ENCODE data around the gene RAB2B. TPM values are rescaled to one million over a fixed set of nuclear protein-coding genes. Genes with fewer than 3 reads are reported as not detected.

The RAB2B gene
- total RNA-seq: 10 to 100 TPM; 35.3 to 42.6 TPM
- total RNA-seq: 27.0 to 37.5 reads per million in 2 donors

DNA sequence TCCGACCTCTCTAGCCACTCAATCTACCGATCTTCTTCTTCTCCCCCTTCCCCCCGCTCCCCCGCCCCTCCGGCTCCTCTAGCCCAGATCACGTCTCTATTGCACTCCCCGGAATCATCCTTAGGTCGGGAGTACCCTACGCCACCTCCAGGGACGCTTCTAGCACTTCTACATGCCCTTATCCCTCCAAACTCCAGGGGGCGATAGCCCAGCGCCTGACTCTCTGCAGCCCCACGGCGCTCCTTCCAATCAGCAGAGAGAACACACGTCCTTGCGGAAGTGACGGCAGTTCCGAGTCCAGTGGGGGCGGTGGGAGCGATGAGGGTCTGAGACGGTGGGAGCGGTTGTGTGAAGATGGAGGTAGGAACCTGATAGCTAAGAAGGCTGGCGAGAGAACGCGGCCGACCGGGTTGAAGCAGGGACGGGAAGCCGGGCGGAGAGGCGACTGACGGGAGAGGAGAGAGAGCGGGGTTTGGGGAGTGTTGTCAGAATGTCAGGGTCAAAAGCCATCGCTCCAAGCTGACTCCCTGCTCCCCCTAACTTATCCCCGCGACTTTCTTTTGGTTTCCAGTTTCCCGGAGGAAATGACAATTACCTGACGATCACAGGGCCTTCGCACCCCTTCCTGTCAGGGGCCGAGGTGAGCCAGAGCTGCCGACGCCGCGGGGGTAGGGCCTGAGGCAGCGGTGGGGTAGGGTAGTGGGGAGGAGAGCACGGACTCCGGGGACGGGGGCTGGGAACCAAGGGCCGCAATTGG, at the start of gene RAB2B, which contains the start of gene TOX4:
Gene RAB2B (minus strand): TSS at position 35 of the 757 bp plus-strand sequence. CDS start 87 bp downstream, outside the sequence.
Gene TOX4 (plus strand): TSS at position 271 of the 757 bp plus-strand sequence. CDS start 84 bp downstream, at position 355.
- Mint-ChIP-seq H3K4me3 (peak within 1 kb of the TSS; percentile 100), H3K36me3 (ENCODE audit: low read depth) (peaks cover 7% of the 10 kb centered on the region), H3K27me3 (no peaks in the 10 kb centered on the region), H3K27ac (peak within 1 kb of the TSS; percentile 98), H3K4me1 (peaks cover 32% of the 10 kb centered on the region)
- DNase-seq (peak; percentile 81 to 93 (median 93)), ATAC-seq (peak; percentile 97)
- no peaks in the 10 kb centered on the region for H3K9me3 ChIP-seq (ENCODE audit: control insufficient read depth, low read length, poor library complexity, severe bottlenecking)

DNA sequence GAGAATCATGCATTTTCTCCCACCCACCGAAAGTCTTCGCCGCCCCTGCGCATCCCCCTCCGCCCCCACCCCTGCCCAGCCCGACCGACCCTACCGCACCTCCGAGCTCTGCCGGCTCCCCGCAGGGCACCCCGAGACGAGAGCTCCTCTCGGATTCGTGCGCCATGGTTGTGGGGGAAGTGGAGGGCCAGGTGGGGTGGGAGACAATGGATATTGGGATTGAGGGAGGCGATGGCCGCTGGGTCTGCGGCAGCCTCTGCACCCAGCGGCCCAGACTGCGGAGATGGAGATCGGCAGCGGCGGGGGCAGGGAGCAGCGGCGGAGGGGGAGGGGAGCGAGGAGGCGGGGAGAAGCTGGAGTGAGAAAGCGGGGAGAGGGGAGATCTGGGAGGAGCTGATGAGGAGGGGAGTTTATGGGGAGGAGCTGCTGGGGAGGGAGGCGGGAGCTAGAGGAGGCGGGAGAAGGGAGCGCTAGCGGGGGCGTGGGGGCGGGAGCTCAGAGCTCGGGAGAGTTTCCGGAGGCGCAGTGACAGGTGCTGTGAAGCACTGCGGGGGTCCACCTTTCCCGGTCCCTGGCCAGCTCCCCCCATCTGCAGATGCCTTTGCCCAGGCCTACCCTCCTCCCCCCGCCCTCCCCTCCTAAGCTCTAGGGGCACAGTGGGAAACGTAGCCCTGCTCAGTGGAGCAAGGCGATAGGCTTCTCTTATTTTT, 49.4 kb upstream of the RAB2B start, which contains the start of gene SALL2:
Gene SALL2 (minus strand): TSS at position 385 of the 710 bp plus-strand sequence. CDS start 219 bp downstream, at position 166.
- H3K27ac Mint-ChIP-seq: peak within 1 kb of the TSS; percentile 68
- H3K9me3 ChIP-seq (ENCODE audit: control insufficient read depth, low read length, poor library complexity, severe bottlenecking): no peaks in the 10 kb centered on the region
- ATAC-seq (peak; percentile 79), DNase-seq (peak in 2 of 3 donors; percentile 50 to 61)
- H3K36me3 Mint-ChIP-seq (ENCODE audit: low read depth): no peaks in the 10 kb centered on the region
- H3K4me1 Mint-ChIP-seq: peaks cover 17% of the 10 kb centered on the region
- H3K27me3 Mint-ChIP-seq: no peaks in the 10 kb centered on the region
- H3K4me3 Mint-ChIP-seq: peak within 1 kb of the TSS; percentile 92

DNA sequence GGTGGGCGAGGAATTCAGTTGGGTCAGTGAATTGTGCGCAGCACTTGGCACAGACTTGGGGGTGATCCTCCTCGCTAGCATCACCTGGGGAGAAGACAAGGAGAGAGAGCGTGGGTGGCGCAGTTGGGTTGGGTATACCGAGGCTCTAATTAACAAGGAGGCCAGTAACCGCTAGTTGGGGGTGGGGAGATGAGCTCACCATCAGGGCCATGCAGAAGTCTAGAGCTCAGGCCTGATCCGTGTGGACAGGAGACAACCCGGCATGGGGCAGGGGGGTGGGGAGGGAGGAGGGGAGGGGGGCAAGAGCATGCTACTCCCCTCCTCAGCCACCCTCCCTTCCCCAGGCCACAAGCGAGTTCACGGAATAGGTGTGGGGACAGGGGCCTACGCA, 48.8 kb upstream of the RAB2B start:
- Mint-ChIP-seq H3K4me1 (peaks cover 17% of the 10 kb centered on the region), H3K36me3 (ENCODE audit: low read depth) (no peaks in the 10 kb centered on the region), H3K4me3 (peak overlapping the region; percentile 92), H3K27ac (no peak overlapping the region), H3K27me3 (no peaks in the 10 kb centered on the region)
- DNase-seq (no peak), ATAC-seq (peak; percentile 12)
- H3K9me3 ChIP-seq (ENCODE audit: control insufficient read depth, low read length, poor library complexity, severe bottlenecking): no peaks in the 10 kb centered on the region

DNA sequence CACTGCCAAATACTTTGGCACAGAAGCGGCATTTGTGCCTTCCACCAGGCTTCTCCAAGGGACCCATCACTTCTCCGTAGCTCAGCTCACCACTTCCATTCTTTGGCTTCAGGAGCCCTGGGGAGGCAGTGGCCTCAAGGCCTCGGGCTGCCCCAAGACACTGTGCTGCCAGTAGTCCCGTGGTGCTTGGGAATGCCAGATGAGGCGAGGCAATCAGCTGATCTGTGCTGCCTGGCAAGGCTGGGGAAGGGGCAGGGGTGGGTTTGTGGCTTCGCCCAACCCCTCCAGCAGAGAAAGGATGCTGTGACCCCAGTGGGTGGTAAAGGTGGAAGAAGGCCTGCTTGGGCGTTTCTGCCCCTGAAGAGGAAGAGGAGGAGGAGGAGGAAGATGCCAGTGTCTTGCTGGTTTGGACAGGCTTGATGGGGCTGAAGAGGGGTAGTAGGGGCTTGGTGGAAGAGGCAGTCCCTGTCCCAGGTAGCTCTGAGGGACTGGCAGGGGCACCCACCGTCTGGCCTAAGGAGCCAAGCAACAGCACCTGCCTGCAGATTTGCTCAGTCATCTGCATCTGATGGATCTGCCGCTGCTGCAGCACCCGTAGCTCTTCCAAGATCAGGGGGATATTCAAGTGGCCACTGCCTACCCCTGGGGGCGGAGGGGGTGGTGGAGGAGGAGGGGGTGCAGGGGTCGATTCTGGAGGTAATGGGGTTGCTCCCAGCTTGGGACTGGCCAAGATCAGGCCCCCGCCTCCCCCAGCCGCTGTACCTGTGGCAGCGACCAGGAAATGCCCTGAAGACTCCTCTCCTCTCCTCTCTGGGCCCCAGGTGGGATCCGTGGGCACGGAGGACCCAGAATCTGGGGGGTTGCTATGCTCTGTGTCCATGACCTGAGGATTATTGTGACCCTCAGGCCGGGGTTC, 48.1 kb upstream of the RAB2B start:
- Mint-ChIP-seq H3K27me3 (no peaks in the 10 kb centered on the region), H3K36me3 (ENCODE audit: low read depth) (no peaks in the 10 kb centered on the region), H3K27ac (no peak overlapping the region), H3K4me3 (peak overlapping the region; percentile 92), H3K4me1 (peaks cover 15% of the 10 kb centered on the region)
- DNase-seq (no peak), ATAC-seq (no peak)
- no peaks in the 10 kb centered on the region for H3K9me3 ChIP-seq (ENCODE audit: control insufficient read depth, low read length, poor library complexity, severe bottlenecking)

DNA sequence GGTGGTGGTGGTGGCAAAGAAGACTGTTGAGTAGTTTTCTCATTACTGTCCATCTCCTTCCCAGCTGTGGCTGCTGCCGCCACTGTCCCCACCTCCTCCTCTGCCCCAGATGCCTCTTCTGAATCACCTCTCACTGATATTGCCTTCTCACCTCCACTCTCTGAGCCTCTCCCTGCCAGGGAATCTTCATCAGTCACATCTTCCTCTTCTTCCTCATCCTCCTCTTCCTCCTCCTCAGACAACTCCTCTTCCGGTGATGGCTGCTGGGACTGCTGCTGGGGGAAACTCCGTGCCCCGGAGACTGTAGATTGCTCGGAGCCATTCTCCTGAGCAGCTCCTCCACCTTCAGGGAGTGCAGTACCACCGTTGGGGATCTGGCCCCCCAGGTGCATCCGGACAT, 46.4 kb upstream of the RAB2B start:
- DNase-seq (no peak), ATAC-seq (no peak)
- Mint-ChIP-seq H3K36me3 (ENCODE audit: low read depth) (peaks cover 4% of the 10 kb centered on the region), H3K27me3 (peaks cover 7% of the 10 kb centered on the region), H3K27ac (no peak overlapping the region), H3K4me1 (peaks cover 18% of the 10 kb centered on the region), H3K4me3 (no peak overlapping the region)
- H3K9me3 ChIP-seq (ENCODE audit: control insufficient read depth, low read length, poor library complexity, severe bottlenecking): no peaks in the 10 kb centered on the region

DNA sequence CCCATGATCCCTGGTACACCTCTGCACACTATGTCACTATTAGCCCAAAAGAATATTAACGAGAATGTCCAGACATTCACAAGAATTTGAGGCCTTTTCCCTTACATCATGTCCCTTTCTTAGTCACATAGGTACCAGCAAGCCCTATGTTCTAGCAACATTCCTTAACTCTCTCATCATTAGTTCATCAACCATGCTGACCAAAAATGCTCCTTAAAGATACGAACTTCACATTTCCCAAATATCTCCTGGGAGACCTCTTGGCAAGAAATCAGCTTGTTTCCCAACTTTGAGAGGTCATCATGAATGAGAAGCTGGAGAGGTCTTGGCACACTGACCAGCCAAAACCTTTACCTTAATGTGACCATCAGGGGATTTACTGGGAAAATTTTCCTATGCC, 44.7 kb upstream of the RAB2B start:
- Mint-ChIP-seq H3K4me3 (no peak overlapping the region), H3K27me3 (peaks cover 8% of the 10 kb centered on the region), H3K27ac (no peak overlapping the region), H3K4me1 (peaks cover 14% of the 10 kb centered on the region), H3K36me3 (ENCODE audit: low read depth) (peaks cover 4% of the 10 kb centered on the region)
- ATAC-seq: no peak
- no peaks in the 10 kb centered on the region for H3K9me3 ChIP-seq (ENCODE audit: control insufficient read depth, low read length, poor library complexity, severe bottlenecking)
- DNase-seq: no peak

DNA sequence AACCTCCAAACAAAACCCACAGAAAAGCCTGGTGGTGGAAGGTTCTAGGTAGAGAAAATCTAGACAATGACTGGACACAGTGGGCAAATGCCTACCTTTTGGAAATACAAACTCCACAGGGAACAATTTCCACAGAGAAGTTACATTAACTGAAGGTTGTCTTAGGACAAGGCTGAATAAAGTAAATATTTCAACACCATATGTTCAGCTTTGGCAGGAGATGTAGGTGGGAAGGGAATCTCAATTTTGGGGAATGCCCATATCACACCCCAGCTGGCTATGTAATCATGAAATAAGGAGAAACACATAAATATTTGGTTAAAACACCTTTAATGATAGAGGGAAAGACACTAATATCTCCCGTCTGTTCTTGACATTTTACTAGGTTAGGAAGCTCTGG, 44.0 kb upstream of the RAB2B start:
- Mint-ChIP-seq H3K4me3 (no peak overlapping the region), H3K27me3 (peaks cover 8% of the 10 kb centered on the region), H3K27ac (no peak overlapping the region), H3K4me1 (peaks cover 14% of the 10 kb centered on the region), H3K36me3 (ENCODE audit: low read depth) (peaks cover 4% of the 10 kb centered on the region)
- H3K9me3 ChIP-seq (ENCODE audit: control insufficient read depth, low read length, poor library complexity, severe bottlenecking): no peaks in the 10 kb centered on the region
- DNase-seq (no peak), ATAC-seq (no peak)

DNA sequence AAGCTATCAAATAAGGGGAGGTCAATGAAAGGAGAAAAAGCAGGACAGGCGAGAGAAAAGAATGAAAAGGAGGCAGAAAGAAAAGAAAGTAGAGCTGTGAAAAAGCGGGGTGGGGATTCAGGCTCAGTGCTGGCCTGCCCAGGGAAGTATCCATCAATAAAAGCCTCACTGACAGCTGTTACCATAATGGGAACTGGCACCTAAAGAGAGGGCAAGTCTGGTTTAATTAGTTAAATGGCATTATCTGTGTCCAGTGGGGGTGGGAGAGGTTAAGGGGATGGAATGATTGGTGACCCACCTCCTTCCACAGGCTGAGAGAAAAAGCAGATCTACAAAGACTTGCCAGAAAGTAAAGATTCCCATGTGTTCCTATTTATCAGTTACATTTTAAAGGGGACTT, 42.0 kb upstream of the RAB2B start:
- peaks cover 8% of the 10 kb centered on the region for H3K27me3 Mint-ChIP-seq
- ATAC-seq: no peak
- no peaks in the 10 kb centered on the region for H3K9me3 ChIP-seq (ENCODE audit: control insufficient read depth, low read length, poor library complexity, severe bottlenecking)
- peaks cover 4% of the 10 kb centered on the region for H3K36me3 Mint-ChIP-seq (ENCODE audit: low read depth)
- no peak overlapping the region for H3K4me3 Mint-ChIP-seq
- no peak for DNase-seq
- H3K4me1 Mint-ChIP-seq: peaks cover 10% of the 10 kb centered on the region
- no peak overlapping the region for H3K27ac Mint-ChIP-seq

DNA sequence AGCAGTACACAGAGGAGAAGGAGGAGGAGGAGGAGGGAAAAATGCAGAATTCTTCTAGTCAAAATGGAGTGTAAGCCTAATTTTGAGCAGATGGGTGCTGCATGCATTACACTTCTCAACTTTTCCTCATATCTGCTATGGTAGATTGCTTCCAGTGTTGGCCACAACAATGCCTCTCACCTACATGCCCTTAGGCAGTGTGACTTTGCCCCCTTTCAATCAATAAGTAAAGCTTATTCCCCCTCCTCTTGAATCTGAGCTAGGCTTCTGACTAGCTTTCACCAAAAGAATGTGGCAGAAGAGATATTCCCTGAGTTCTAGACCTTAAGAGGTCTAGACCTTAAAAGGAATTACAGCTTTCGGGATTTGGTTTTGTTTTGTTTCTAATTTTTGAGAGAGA, 37.6 kb upstream of the RAB2B start:
- Mint-ChIP-seq H3K36me3 (ENCODE audit: low read depth) (peaks cover 9% of the 10 kb centered on the region), H3K27me3 (peaks cover 8% of the 10 kb centered on the region), H3K27ac (no peak overlapping the region), H3K4me3 (no peak overlapping the region), H3K4me1 (peaks cover 22% of the 10 kb centered on the region)
- ATAC-seq (no peak), DNase-seq (no peak)
- no peaks in the 10 kb centered on the region for H3K9me3 ChIP-seq (ENCODE audit: control insufficient read depth, low read length, poor library complexity, severe bottlenecking)

DNA sequence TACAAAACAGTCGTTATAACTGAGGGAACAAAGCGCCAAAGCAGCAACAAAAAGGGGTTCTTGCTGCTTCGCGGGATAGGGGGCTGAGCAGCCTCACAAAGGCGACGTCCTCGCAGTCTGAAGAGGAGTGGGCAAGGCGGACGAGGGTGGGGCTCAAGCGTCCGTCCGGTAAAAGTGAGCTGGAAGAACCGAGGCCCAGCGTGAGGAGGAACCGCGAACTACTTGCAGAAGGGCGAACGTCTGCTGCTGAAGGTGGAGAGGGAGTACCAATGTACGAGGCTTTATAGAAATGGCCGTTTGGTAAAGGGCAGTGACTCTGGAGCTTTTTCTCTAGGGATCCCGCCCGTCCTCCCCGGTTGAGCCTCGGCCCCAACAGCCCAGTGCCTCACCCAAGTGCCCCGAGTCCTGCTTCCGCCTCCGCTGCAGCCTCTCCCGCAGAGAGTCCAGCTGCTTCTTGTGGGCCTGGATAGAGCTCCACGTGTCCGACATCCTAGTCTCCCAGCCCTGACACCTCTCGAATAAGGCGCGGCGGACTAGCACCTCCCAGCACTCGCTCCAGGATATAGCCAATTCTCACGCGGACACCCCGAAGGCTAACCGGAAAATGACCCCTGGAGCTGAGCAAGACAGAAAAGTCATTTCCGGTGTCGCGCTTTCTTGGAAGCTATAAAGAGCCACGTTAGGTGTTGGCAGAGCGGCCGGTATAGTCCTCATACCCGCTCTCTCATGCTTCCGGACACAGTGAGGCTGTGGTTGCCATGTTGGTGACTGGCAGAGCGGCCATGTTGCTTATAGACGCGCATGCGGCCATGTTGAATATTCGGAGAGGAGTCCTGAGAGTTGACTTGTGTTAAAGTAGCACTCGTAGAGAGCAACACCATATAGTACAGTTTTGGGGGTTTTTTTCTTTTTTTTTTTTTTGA, 34.2 kb upstream of the RAB2B start, which contains the start of gene METTL3:
Gene METTL3 (minus strand): TSS at position 606 of the 923 bp plus-strand sequence. CDS start 117 bp downstream, at position 489.
- no peaks in the 10 kb centered on the region for H3K27me3 Mint-ChIP-seq
- no peaks in the 10 kb centered on the region for H3K9me3 ChIP-seq (ENCODE audit: control insufficient read depth, low read length, poor library complexity, severe bottlenecking)
- DNase-seq (peak; percentile 76 to 90 (median 86)), ATAC-seq (peak; percentile 99)
- H3K36me3 Mint-ChIP-seq (ENCODE audit: low read depth): peaks cover 5% of the 10 kb centered on the region
- H3K4me1 Mint-ChIP-seq: peaks cover 26% of the 10 kb centered on the region
- H3K27ac Mint-ChIP-seq: peak within 1 kb of the TSS; percentile 98
- peak within 1 kb of the TSS; percentile 98 for H3K4me3 Mint-ChIP-seq

DNA sequence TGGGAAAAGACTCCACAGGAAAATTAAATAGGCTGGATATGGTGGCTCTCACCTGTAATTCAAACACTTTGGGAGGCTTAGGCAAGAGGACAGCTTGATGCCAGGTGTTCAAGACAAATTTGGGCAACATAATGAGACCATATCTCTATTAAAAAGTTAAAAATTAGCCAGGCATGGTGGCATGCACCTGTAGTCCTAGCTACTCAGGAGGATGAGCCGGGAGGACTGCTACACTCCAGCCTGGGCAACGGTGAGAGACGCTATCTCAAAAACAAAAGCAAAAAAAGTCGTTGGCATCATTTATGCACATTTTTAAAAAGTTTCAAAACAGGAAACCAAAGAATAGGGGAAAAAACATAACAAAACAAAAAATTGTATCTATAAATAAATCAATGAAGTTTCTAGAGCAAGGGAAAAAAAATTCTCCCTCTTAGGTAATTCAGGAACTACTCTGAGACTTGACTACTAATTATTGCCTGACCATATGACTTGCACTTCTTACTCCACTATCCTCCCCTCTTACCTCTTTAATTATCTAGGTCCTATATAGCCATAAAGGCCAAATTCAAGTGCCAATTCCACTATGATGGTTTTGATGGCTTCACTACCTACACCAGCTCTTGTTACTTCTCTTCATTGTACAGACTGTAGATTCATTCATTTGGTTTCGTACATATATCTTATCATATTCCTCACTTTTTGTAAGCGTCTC, 32.8 kb upstream of the RAB2B start:
- peak overlapping the region; percentile 98 for H3K27ac Mint-ChIP-seq
- DNase-seq (no peak), ATAC-seq (no peak)
- peaks cover 5% of the 10 kb centered on the region for H3K36me3 Mint-ChIP-seq (ENCODE audit: low read depth)
- H3K4me3 Mint-ChIP-seq: peak overlapping the region; percentile 98
- H3K4me1 Mint-ChIP-seq: peaks cover 34% of the 10 kb centered on the region
- H3K27me3 Mint-ChIP-seq: no peaks in the 10 kb centered on the region
- H3K9me3 ChIP-seq (ENCODE audit: control insufficient read depth, low read length, poor library complexity, severe bottlenecking): no peaks in the 10 kb centered on the region
